Smooth muscle cell (in vitro differentiated cells): Measurements from ENCODE around the gene LARP4B. TPM values are rescaled to one million over a fixed set of nuclear protein-coding genes. Genes with fewer than 3 reads are reported as not detected.
A peak's percentile ranks its signal among the peaks of the same experiment; 100 is the strongest.

ENCODE experiments used
- DNase-seq: peaks from one replicate; lab custom pipeline; 2025; ENCODE audit not compliant: unreplicated experiment; lab: John Stamatoyannopoulos, UW
- H2AFZ ChIP-seq: fragments of 200-600 bp; sonication (generic); 2 replicates; pipeline ENCODE4 v1.6.0; 2016; ENCODE audit warnings: antibody characterized with exemption, low read depth, mild to moderate bottlenecking
- H3F3A ChIP-seq: fragments of 200-600 bp; sonication (generic); 2 replicates; pipeline ENCODE4 v1.6.0; 2017; ENCODE audit warnings: antibody characterized with exemption, low read depth
- H3K27ac ChIP-seq: fragments of 200-600 bp; sonication (generic); 2 replicates; pipeline ENCODE4 v1.5.1; 2016; ENCODE audit warnings: low read depth, mild to moderate bottlenecking
- H3K27me3 ChIP-seq: fragments of 200-600 bp; sonication (generic); 2 replicates; pipeline ENCODE4 v1.6.1; 2016; ENCODE audit warnings: low read depth, mild to moderate bottlenecking
- H3K36me3 ChIP-seq: fragments of 200-600 bp; sonication (generic); 2 replicates; pipeline ENCODE4 v1.5.1; 2016; ENCODE audit warnings: low read depth
- H3K4me1 ChIP-seq: fragments of 200-600 bp; sonication (generic); 2 replicates; pipeline ENCODE4 v1.5.1; 2016; ENCODE audit warnings: low read depth
- H3K4me2 ChIP-seq: fragments of 200-600 bp; sonication (generic); 2 replicates; pipeline ENCODE4 v1.6.0; 2016; ENCODE audit warnings: mild to moderate bottlenecking
- H3K4me3 ChIP-seq: fragments of 200-600 bp; sonication (generic); 2 replicates; pipeline ENCODE4 v1.5.1; 2016; ENCODE audit warnings: mild to moderate bottlenecking
- H3K79me2 ChIP-seq: fragments of 200-600 bp; sonication (generic); 2 replicates; pipeline ENCODE4 v1.6.0; 2016; ENCODE audit warnings: low read depth, mild to moderate bottlenecking
- H3K9ac ChIP-seq: fragments of 200-600 bp; sonication (generic); 2 replicates; pipeline ENCODE4 v1.6.0; 2016; ENCODE audit warnings: low read depth
- H3K9me3 ChIP-seq: fragments of 200-600 bp; sonication (generic); replicated peaks from 2 replicates; pipeline ENCODE4 v1.5.1; 2016; ENCODE audit warnings: low read depth
- H4K20me1 ChIP-seq: fragments of 200-600 bp; sonication (generic); 2 replicates; pipeline ENCODE4 v1.6.0; 2016; ENCODE audit warnings: low read depth
- WGBS: methylation state at CpG from one replicate; pipeline ENCODE4 v1.1.7; 2016; ENCODE audit warnings: low lambda C conversion rate; 5-methylcytosine and 5-hydroxymethylcytosine counted together
- polyA plus RNA-seq: library from polyadenylated mRNA; unstranded; fragments of >200 nt; fragmentation: Nextera tagmentation; extraction: Ambion mirVana; gene quantifications from 2 replicates; pipeline ENCODE4 v1.2.1, GENCODE V29; 2016
- total RNA-seq: library from RNA; depleted of rRNA; stranded (reverse); fragments of >200 nt; gene quantifications from 2 replicates; pipeline ENCODE4 v1.2.3, GENCODE V29; 2014
- TF ChIP-seq, protein P1 (sequence below): fragments of 200-600 bp; sonication (generic); IDR thresholded peaks from 2 replicates; pipeline ENCODE4 v1.5.1; 2017; ENCODE audit warnings: borderline replicate concordance, mild to moderate bottlenecking, antibody characterized with exemption; ENCODE audit not compliant: insufficient read depth, poor library complexity, severe bottlenecking

The LARP4B gene
- total and polyA plus RNA-seq, 2 experiments from 2014 or later: 16.7 to 24.9 TPM

DNA sequence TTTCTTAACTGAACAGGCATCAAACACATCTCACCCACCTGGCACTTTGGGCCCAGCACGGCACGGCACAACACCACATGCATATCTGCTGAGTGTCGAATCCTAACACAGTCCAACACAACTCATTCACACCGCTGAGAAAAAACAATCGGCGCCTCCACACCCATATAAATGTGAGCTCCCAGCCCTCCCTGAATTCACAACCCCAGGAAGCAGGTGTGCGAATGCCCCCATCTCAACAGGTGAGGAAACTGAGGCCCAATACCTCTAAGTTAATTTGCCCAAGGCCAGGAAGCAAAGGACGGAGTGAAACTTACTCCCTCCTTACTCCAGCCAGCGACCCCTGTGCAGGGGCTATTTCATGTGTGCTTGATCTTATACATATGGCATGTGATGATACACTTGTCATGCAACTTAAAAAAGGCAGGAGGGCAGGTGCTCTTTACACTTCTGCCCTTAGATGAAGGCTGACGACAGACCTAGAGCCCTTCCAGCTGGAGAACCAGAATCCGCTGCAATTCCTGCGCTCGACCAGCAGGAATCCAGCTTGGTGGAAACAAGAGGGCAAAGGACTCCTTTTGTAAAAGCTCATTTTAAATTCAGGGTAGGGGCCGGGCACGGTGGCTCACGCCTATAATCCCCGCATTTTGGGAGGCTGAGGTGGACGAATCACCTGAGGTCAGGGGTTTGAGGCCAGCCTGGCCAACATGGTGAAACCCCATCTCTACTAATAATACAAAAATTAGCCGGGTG, 116.0 kb downstream of the LARP4B start:
- H4K20me1 ChIP-seq: peaks cover 5% of the 10 kb centered on the region
- 98% methylated on average over 19 of the region's 19 CpGs for WGBS
- no peak overlapping the region for H2AFZ ChIP-seq

DNA sequence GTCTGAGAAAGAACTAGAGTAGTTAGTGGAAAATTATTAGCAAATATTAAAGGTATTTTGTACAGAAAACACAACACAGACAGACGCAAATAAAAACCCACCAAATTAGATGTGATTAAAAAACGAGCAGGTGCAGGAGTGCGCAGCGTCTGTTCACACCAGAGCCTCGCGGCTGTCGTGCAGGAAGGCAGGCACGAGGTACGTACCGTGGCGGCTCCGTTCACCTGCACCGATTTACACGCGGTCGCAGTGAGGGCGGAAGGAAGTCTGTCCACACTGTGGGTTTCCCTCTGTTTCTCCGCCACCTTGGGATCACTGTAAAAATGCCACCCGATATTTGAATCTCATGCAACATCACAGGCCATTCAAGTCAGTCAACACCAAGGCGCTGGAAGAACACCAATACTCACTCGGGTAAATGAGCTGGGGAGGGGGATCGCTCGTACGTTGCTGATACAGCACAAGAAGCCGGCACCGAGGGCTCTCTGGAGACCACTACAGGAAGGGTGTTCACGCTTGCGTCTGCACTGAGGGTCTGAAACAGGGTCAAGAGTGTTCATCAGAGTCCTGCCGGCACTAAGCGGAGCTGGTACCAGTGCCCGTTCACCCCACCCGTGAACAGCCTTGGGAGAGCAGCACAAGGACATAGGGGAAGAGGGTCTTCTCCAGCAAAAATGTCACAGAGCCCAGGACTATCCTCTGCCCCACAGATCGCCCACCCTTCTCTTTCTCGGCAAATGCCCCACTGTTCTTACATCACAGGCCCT, 116.8 kb downstream of the LARP4B start:
- Histone ChIP-seq H3K9ac (no peak overlapping the region), H4K20me1 (peaks cover 5% of the 10 kb centered on the region), H3K36me3 (peaks cover 3% of the 10 kb centered on the region), H3K27ac (no peak overlapping the region), H3K4me1 (no peaks in the 10 kb centered on the region), H3K27me3 (no peaks in the 10 kb centered on the region), H3K79me2 (no peaks in the 10 kb centered on the region), H3K9me3 (no peaks in the 10 kb centered on the region), H2AFZ (no peak overlapping the region), H3K4me3 (no peak overlapping the region), H3K4me2 (no peak overlapping the region), H3F3A (no peaks in the 10 kb centered on the region)
- DNase-seq: no peak
- TF ChIP-seq, protein P1, sequence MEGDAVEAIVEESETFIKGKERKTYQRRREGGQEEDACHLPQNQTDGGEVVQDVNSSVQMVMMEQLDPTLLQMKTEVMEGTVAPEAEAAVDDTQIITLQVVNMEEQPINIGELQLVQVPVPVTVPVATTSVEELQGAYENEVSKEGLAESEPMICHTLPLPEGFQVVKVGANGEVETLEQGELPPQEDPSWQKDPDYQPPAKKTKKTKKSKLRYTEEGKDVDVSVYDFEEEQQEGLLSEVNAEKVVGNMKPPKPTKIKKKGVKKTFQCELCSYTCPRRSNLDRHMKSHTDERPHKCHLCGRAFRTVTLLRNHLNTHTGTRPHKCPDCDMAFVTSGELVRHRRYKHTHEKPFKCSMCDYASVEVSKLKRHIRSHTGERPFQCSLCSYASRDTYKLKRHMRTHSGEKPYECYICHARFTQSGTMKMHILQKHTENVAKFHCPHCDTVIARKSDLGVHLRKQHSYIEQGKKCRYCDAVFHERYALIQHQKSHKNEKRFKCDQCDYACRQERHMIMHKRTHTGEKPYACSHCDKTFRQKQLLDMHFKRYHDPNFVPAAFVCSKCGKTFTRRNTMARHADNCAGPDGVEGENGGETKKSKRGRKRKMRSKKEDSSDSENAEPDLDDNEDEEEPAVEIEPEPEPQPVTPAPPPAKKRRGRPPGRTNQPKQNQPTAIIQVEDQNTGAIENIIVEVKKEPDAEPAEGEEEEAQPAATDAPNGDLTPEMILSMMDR: no peak
- 97% methylated on average over 34 of the region's 34 CpGs for WGBS

More for the DNA sequence above, 116.0 kb downstream of the LARP4B start:
- H3F3A ChIP-seq: no peaks in the 10 kb centered on the region
- no peak overlapping the region for H3K9ac ChIP-seq
- no peak overlapping the region for H3K4me2 ChIP-seq
- H3K4me1 ChIP-seq: no peaks in the 10 kb centered on the region
- H3K9me3 ChIP-seq: no peaks in the 10 kb centered on the region
- peaks cover 3% of the 10 kb centered on the region for H3K36me3 ChIP-seq
- no peaks in the 10 kb centered on the region for H3K27me3 ChIP-seq
- H3K4me3 ChIP-seq: no peak overlapping the region
- TF ChIP-seq, protein P1: peak; percentile 13
- H3K79me2 ChIP-seq: no peaks in the 10 kb centered on the region
- H3K27ac ChIP-seq: no peak overlapping the region
- no peak for DNase-seq

DNA sequence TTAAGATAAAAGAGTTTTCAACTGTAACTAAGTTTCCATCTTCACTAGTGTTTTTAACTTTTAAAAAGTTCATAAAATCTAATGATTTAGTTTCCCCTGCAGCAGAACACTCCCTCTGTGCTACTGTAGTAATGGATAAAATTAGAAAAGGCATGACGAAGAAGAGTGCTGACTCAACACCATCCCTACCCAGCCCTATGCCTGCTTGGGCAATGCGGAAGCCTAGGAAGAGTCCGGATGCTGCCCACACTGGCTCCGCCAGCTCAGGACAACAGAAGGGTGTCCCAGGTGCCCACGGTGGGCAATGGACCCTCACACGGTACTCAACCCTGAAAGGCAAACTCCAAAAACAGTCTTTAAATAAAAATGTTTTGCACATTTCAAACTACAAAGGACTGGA, 118.2 kb downstream of the LARP4B start:
- TF ChIP-seq, protein P1: no peak
- Histone ChIP-seq H3K9me3 (no peaks in the 10 kb centered on the region), H3K36me3 (peaks cover 3% of the 10 kb centered on the region), H3K27me3 (no peaks in the 10 kb centered on the region), H3K79me2 (no peaks in the 10 kb centered on the region), H3K4me1 (no peaks in the 10 kb centered on the region), H3K4me2 (no peak overlapping the region), H4K20me1 (no peaks in the 10 kb centered on the region), H2AFZ (no peak overlapping the region), H3K9ac (no peak overlapping the region), H3K27ac (peak overlapping the region; percentile 7), H3F3A (no peaks in the 10 kb centered on the region), H3K4me3 (no peak overlapping the region)
- no peak for DNase-seq
- 79% methylated on average over 6 of the region's 6 CpGs for WGBS
